GM23338 (cell line): Measurements from ENCODE around the gene CEBPZOS. TPM values are rescaled to one million over a fixed set of nuclear protein-coding genes. Genes with fewer than 3 reads are reported as not detected.

ENCODE experiments used
- CREB1 ChIP-seq: fragments of 250-450 bp; sonication (Bioruptor Pico); IDR thresholded peaks from 2 replicates; pipeline ENCODE4 v1.5.0; 2020; ENCODE audit warnings: low read depth, mild to moderate bottlenecking, moderate library complexity
- POLR2AphosphoS5 ChIP-seq: IDR thresholded peaks from 2 replicates; pipeline ENCODE4 v1.6.1; 2016; ENCODE audit warnings: antibody characterized with exemption, low read depth
- polyA plus RNA-seq: library from polyadenylated mRNA; unstranded; fragments of >200 nt; fragmentation: Nextera tagmentation; extraction: Ambion mirVana; gene quantifications from 2 replicates; pipeline ENCODE4 v1.2.1, GENCODE V29; 2016
- total RNA-seq: library from RNA; depleted of rRNA; stranded (reverse); fragments of >200 nt; shearing (Covaris generic); gene quantifications from 2 replicates; pipeline ENCODE4 v1.2.3, GENCODE V29; 2014; rRNA removed
- TF ChIP-seq, protein P1 (sequence below), 2 experiments: fragments of 200-600 bp in 1 of 2; sonication (generic) in 1 of 2; conservative IDR thresholded peaks; 2 replicates each; pipeline versions ENCODE4 v1.5.1 to v1.6.1; 2016 to 2017; ENCODE audit warnings: antibody characterized with exemption in 2 of 2, low read depth in 2 of 2, mild to moderate bottlenecking in 2 of 2, moderate library complexity in 1 of 2
- TF ChIP-seq, protein P2 (sequence below): fragments of 250-450 bp; sonication (Bioruptor Pico); IDR thresholded peaks from 2 replicates; pipeline ENCODE4 v1.5.0; 2020; ENCODE audit warnings: mild to moderate bottlenecking, moderate library complexity

Gene CEBPZOS
- total and polyA plus RNA-seq, 2 experiments from 2014 or later, result 83.6 to 191 TPM

DNA sequence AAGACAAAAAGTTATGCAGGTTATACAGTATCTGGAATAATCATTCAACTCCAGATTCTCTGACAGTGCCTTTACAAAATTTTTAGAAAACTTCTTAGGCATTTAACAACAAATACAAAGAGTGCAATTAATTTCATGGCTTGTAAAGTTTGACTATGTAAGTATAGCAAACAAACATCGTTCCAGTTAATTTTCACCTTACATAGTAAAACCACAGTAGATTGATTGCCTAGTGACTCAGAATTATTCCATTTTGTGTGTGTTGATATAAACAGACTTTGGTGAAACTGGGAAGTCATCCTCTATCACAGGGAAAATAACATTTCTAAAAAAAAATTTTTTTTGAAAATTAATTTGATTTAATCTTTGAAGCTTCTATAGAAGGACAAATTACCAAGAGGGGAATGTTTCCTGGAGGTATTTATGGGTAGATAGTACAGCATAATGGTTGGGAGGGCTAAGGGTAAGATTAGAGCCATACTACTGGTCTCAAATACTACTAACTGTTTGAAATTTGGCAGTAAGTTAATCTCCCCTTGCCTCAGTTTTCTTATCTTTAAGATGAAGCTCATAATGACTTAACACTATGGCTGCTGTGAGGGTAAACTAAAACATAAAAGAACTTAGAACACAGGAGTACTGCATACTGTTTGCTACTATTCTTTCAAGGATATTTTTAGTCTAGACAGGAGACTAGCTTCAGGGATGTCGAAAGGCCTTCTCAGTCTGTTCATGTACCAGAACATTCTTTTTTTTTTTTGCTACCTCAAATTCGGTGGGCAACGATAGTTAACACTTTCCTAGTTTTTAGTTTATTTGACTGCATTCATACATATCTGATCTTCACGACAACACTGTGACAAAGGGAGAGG is 54.8 kb downstream of the CEBPZOS start (continued):
- TF ChIP-seq, protein P1, sequence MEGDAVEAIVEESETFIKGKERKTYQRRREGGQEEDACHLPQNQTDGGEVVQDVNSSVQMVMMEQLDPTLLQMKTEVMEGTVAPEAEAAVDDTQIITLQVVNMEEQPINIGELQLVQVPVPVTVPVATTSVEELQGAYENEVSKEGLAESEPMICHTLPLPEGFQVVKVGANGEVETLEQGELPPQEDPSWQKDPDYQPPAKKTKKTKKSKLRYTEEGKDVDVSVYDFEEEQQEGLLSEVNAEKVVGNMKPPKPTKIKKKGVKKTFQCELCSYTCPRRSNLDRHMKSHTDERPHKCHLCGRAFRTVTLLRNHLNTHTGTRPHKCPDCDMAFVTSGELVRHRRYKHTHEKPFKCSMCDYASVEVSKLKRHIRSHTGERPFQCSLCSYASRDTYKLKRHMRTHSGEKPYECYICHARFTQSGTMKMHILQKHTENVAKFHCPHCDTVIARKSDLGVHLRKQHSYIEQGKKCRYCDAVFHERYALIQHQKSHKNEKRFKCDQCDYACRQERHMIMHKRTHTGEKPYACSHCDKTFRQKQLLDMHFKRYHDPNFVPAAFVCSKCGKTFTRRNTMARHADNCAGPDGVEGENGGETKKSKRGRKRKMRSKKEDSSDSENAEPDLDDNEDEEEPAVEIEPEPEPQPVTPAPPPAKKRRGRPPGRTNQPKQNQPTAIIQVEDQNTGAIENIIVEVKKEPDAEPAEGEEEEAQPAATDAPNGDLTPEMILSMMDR (conservative IDR thresholded peaks at IDR 0.05; ENCODE audit: low read depth in 2 of 2), result no peak
- TF ChIP-seq POLR2AphosphoS5, result no peak
- no peak for TF ChIP-seq CREB1 (CRISPR knock-in tag)
- TF ChIP-seq, protein P2, sequence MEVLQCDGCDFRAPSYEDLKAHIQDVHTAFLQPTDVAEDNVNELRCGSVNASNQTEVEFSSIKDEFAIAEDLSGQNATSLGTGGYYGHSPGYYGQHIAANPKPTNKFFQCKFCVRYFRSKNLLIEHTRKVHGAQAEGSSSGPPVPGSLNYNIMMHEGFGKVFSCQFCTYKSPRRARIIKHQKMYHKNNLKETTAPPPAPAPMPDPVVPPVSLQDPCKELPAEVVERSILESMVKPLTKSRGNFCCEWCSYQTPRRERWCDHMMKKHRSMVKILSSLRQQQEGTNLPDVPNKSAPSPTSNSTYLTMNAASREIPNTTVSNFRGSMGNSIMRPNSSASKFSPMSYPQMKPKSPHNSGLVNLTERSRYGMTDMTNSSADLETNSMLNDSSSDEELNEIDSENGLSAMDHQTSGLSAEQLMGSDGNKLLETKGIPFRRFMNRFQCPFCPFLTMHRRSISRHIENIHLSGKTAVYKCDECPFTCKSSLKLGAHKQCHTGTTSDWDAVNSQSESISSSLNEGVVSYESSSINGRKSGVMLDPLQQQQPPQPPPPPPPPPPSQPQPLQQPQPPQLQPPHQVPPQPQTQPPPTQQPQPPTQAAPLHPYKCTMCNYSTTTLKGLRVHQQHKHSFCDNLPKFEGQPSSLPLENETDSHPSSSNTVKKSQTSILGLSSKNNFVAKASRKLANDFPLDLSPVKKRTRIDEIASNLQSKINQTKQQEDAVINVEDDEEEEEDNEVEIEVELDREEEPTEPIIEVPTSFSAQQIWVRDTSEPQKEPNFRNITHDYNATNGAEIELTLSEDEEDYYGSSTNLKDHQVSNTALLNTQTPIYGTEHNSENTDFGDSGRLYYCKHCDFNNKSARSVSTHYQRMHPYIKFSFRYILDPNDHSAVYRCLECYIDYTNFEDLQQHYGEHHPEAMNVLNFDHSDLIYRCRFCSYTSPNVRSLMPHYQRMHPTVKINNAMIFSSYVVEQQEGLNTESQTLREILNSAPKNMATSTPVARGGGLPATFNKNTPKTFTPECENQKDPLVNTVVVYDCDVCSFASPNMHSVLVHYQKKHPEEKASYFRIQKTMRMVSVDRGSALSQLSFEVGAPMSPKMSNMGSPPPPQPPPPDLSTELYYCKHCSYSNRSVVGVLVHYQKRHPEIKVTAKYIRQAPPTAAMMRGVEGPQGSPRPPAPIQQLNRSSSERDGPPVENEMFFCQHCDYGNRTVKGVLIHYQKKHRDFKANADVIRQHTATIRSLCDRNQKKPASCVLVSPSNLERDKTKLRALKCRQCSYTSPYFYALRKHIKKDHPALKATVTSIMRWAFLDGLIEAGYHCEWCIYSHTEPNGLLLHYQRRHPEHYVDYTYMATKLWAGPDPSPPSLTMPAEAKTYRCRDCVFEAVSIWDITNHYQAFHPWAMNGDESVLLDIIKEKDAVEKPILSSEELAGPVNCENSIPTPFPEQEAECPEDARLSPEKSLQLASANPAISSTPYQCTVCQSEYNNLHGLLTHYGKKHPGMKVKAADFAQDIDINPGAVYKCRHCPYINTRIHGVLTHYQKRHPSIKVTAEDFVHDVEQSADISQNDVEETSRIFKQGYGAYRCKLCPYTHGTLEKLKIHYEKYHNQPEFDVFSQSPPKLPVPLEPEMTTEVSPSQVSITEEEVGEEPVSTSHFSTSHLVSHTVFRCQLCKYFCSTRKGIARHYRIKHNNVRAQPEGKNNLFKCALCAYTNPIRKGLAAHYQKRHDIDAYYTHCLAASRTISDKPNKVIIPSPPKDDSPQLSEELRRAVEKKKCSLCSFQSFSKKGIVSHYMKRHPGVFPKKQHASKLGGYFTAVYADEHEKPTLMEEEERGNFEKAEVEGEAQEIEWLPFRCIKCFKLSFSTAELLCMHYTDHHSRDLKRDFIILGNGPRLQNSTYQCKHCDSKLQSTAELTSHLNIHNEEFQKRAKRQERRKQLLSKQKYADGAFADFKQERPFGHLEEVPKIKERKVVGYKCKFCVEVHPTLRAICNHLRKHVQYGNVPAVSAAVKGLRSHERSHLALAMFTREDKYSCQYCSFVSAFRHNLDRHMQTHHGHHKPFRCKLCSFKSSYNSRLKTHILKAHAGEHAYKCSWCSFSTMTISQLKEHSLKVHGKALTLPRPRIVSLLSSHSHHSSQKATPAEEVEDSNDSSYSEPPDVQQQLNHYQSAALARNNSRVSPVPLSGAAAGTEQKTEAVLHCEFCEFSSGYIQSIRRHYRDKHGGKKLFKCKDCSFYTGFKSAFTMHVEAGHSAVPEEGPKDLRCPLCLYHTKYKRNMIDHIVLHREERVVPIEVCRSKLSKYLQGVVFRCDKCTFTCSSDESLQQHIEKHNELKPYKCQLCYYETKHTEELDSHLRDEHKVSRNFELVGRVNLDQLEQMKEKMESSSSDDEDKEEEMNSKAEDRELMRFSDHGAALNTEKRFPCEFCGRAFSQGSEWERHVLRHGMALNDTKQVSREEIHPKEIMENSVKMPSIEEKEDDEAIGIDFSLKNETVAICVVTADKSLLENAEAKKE (CRISPR knock-in tag), result no peak

Other genes with a start within 250 kb of the CEBPZOS start
- 34.0 and 34.5 TPM in 2 replicates for gene STRN, start 230.0 kb upstream of the CEBPZOS start, total RNA-seq
- 15.0 and 16.1 TPM in 2 replicates for gene STRN, start 230.0 kb upstream of the CEBPZOS start, polyA plus RNA-seq
- 13.7 and 18.8 TPM in 2 replicates for gene HEATR5B, start 112.1 kb upstream of the CEBPZOS start, total RNA-seq
- gene HEATR5B, start 112.1 kb upstream of the CEBPZOS start, polyA plus RNA-seq, result 2.7 and 4.0 TPM in 2 replicates
- gene GPATCH11, start 112.0 kb upstream of the CEBPZOS start, total RNA-seq, result 2.8 and 3.5 TPM in 2 replicates
- gene GPATCH11, start 112.0 kb upstream of the CEBPZOS start, polyA plus RNA-seq, result 4.3 and 8.0 TPM in 2 replicates
- 35.5 and 37.6 TPM in 2 replicates for gene EIF2AK2, start 39.5 kb upstream of the CEBPZOS start, total RNA-seq
- 23.9 and 33.8 TPM in 2 replicates for gene EIF2AK2, start 39.5 kb upstream of the CEBPZOS start, polyA plus RNA-seq
- gene SULT6B1, start 7.8 kb upstream of the CEBPZOS start, total RNA-seq, result not detected in 2 replicates
- gene SULT6B1, start 7.8 kb upstream of the CEBPZOS start, polyA plus RNA-seq, result not detected in 2 replicates
- 133 and 135 TPM in 2 replicates for gene CEBPZ, start 35.1 kb downstream of the CEBPZOS start, total RNA-seq
- 173 and 185 TPM in 2 replicates for gene CEBPZ, start 35.1 kb downstream of the CEBPZOS start, polyA plus RNA-seq
- gene NDUFAF7, start 35.2 kb downstream of the CEBPZOS start, total RNA-seq, result 47.4 and 52.8 TPM in 2 replicates
- 44.3 and 58.2 TPM in 2 replicates for gene NDUFAF7, start 35.2 kb downstream of the CEBPZOS start, polyA plus RNA-seq
- gene PRKD3, start 128.3 kb downstream of the CEBPZOS start, total RNA-seq, result 50.9 and 77.0 TPM in 2 replicates
- 58.9 and 59.7 TPM in 2 replicates for gene PRKD3, start 128.3 kb downstream of the CEBPZOS start, polyA plus RNA-seq
- gene QPCT, start 148.1 kb downstream of the CEBPZOS start, total RNA-seq, result 13.2 and 16.5 TPM in 2 replicates
- gene QPCT, start 148.1 kb downstream of the CEBPZOS start, polyA plus RNA-seq, result 12.1 and 13.2 TPM in 2 replicates